ENCODE results near the gene TXNIP.
"Not testable (repeated sequence)": the region's sequence is repeated elsewhere in the genome, so short reads cannot be mapped to it uniquely, and the experiment has no call there.

TXNIP gene, protein sequence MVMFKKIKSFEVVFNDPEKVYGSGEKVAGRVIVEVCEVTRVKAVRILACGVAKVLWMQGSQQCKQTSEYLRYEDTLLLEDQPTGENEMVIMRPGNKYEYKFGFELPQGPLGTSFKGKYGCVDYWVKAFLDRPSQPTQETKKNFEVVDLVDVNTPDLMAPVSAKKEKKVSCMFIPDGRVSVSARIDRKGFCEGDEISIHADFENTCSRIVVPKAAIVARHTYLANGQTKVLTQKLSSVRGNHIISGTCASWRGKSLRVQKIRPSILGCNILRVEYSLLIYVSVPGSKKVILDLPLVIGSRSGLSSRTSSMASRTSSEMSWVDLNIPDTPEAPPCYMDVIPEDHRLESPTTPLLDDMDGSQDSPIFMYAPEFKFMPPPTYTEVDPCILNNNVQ

DNA sequence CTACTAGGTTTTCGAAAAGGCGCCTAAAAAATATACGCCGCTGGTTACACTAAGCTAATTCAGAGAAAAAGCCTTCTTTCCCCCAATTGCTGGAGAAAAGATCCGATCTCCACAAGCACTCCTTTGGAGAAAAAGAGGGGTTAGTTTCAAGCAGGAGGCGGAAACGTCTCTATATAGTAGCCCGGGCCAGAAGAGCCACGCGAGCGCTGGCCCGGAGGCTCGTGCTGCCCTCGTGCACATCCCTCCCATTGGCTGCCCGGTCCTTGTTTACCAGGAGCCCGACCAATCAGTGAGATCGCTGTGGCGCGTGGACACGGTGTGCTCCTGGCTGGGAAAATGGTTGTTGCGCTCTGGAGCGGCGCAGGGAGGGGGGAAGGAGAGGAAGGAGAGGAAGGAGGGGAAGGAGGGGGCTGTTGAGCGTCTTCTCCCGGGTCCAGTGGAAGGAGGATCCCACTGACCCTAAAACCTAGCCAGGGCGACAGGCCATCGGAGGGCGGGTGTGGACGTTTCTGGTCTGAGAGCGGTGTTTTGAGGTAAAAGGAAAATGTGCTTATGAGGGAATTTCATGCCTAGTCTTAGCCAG lies at the start of gene TXNIP:
Gene TXNIP (minus strand): TSS at position 147 of the 583 bp plus-strand sequence. CDS start 313 bp downstream, outside the sequence.
- peak; percentile 81 to 85 for DNase-seq (ENCODE audit: low read depth in 1 of 2, low spot score in 1 of 2)

DNA sequence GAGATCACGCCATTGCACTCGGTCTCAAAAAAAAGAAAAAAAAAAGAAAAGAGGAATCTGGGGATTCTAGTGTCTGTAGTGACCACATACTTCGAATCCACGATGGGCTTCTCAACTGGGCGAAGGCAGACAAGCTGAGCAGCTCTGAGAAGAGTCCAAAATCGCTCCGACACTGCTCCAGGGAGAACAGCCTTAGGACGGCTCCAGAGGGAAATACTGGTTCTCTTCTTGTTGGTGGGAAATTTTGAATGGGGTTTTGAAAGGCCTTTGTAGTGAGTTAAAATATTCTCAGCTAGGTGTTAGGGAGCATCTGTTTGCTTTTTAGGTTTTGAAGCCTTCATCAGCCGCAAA lies 43.4 kb upstream of the TXNIP start:
- DNase-seq (ENCODE audit: low read depth in 1 of 2, low spot score in 1 of 2): no peak

DNA sequence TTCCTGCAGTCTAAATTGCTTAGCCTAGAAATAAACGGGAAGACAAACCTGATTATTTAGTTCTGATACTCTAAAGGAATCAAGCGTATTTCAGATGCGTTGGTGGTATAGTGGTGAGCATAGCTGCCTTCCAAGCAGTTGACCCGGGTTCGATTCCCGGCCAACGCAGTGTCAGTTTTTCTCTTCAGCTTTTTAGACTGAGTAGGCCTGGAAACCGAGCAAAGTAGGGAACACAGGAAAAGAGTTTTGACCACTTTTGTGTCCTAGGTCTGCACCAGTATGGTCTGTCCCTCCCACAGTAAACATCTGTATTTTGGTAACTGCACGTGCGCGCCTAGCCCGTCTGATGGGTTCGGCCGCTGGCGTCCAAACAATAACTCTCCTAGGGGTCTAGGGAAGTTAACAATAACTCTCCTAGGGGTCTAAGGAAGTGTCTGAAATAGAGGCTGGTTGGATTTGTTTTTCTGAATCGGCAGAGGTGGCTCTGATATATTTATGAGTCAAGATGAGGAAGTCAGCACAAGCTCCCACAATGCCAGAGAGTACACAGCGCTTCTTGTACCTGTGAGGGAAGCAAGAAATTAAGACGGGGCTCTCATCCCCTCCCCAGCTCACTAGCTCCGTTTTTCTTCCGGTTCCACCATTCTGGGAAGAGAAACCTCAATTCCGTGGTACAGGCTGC lies 40.7 kb upstream of the TXNIP start:
- peak; percentile 59 to 71 for DNase-seq (ENCODE audit: low read depth in 1 of 2, low spot score in 1 of 2)

DNA sequence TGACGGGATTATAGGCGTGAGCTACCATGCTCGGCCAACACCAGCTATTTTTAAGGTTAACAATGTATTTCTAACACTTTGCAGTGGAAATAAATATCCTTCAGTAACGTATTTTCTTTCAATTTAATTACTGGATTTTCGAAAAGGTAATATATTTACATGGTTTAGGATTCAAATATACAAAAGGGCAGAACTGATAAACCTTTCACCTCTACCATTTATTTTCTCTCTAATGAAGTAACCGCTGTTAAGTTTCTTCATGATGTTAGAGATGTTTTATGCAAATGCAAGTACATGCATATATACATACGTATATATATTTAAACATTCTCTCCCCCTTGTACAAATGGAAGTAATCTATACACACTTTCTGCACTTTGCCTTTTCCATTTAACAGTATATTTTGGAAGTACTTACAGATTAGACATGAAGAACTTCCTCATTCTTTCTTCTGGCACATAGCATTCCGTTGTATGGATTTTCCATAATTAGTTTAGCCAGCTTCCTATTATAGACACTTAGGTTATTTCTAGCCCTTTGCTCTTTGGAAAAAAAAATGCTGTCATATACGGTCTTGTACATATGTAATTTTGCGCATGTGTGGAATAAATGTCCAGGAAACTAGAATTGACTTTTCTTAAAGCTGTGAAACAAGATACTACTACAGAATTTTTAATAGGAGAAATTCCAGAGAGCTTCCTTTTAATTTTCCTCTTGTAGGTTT lies 40.0 kb upstream of the TXNIP start:
- no peak for DNase-seq (ENCODE audit: low read depth in 1 of 2, low spot score in 1 of 2)

DNA sequence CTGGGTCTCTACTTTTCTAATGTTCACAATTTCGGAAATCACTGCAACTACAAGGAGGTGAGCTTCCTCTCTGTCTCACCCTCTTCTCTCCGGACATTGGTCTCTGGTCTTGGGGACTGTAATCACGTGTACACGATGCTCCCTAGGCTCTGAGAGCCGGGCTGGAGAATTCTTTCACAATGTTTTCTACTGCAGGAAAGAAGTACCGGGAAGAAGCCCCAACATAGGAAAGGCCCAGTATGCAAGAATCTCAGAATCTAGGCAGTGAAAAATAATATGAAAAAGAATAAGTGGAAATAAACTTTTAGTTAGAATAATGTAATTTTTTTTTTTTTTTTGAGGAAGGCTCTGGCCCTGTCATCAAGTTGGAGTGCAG lies 38.7 kb upstream of the TXNIP start:
- no peak for DNase-seq (ENCODE audit: low read depth in 1 of 2, low spot score in 1 of 2)

DNA sequence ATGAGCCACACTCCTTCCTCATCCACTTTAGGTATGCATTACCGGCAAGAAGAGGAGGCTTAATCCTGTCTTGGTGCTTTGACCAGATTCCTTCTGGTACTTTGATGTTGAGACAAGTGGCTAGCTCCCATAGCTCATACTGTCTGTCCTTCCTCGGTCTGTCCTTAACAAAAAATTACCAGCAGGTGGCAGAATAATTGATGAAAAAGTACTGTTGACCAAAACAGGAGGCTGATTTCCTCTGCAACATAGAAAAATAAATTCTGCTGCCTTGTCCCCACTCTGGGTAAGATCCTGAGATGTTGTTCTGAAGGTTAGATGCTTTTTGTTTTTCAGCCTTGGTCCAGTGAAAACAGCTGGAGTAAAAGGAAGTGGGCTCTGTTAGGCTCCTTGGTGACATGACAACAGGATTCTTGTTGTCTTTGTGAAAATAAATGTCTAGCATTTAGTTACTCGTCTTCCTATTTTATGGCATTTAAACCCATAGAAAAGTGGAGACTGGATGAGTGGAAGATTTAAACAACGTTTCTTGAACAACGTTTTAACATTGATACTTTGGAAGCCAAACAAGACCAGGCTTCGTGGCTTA lies 36.3 kb upstream of the TXNIP start:
- DNase-seq (ENCODE audit: low read depth in 1 of 2, low spot score in 1 of 2): no peak

DNA sequence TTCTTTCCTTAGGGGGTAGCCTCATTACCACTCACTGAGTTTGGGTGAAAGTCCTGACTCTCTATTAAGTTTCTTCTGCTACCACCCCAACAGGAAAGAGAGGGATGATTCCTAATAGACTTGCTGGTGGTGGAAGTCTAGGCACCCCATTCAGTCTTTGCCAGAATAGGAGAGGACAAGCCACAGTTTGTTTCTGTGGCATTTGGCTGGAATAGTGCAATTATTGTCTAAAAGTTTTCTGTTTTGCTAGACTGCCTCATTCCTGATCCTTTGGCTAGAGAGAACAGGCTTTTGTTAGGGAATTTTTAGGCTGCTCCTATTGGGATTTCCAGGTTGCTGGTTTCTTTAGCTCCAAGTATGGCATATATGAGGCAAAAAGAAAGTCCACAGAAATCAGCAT lies 35.1 kb upstream of the TXNIP start:
- no peak for DNase-seq (ENCODE audit: low read depth in 1 of 2, low spot score in 1 of 2)

DNA sequence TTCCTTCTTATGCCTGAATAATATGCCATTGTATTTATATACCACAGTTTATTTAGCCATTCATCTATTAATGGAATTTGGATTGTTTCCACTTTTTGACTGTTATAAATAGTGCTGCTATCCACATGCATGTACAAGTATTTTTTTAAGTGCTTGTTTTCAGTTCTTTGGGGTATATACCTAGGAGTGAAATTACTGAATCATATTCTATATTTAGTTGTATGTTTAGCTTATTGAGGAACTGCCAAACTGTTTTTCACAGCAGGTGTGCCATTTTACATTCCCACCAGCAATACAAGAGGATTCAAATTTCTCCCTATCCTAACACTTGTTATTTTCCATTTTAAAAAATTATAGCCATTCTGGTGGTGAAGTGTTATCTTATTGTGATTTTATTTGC lies 32.7 kb upstream of the TXNIP start:
- DNase-seq (ENCODE audit: low read depth in 1 of 2, low spot score in 1 of 2): no peak

DNA sequence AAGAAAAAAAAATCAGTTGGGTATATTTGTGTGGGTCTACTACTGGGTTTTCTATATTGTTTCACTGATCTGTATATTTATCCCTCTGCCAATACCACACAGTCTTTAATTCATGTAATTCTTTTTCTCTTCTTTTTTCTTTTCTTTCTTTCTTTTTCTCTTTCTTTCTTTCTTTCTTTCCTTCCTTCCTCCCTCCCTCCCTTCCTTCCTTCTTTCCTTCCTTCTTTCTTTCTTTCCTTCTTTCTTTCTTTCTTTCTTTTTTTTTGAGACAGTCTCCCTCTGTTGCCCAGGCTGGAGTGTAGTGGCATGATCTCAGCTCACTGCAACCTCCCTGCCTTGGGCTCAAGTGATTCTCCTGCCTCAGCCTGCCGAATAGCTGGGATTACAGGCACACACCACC lies 30.3 kb upstream of the TXNIP start:
- not testable (repeated sequence) for DNase-seq (ENCODE audit: low read depth in 1 of 2, low spot score in 1 of 2)

DNA sequence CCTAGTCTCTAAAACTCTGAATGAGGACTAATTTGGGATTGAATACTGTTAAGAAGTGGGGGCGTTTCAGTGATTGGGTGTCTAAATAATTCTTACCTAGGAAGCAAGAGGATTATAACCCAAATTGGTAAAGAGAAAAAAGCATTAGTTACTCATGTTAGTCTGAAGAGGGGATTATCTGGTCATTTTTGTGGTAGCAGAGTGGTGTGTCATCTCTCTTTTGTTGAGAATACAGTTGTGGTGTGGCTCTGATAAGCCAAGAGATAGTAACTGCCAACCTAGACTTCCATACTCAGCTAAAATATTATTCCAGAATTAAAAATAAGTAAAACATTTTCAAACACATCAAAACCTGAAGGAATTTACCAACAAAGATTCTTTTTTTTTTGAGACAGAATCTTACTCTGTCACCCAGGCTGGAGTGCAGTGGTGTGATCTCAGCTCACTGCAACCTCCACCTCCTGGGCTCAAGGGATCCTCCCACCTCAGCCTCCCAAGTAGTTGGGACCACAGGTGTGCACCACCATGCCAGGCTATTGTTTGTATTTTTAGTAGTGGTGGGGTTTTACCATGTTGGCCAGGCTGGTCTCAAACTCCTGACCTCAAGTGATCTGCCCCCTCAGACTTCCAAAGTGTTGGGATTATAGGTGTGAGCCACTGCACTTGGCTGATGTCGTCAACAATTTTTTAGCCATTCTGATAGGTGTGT lies 29.6 kb upstream of the TXNIP start:
- not testable (repeated sequence) for DNase-seq (ENCODE audit: low read depth in 1 of 2, low spot score in 1 of 2)

DNA sequence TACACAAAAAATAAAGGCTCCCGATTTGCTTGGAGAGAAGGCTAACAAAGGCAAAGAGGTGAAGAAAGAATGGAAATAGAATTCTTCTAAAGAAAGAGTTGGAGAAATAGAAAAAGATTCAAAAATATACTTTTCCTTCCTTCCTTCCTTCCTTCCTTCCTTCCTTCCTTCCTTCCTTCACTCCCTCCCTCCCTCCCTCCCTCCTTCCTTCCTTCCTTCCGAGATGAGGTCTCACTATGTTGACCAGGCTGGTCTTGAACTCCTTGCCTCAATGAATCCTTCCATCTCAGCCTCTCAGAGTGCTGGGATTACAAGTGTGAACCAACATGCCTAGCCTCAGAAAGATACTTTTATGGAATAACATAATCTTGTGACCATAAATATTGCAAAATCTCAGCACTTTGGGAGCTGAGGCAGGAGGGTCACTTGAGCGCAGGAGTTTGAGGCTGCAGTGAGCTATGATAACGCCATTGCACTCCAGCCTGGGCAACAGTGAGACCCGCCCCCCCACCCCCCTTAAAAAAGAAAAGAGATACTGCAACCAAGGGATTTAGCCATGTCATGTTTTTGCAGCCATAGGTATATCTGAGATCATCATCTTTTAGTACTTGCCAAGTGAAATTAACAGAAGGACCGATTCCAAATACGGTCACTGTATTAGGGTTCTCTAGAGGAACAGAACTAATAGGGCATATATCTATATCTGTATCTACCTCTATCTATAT lies 26.2 kb upstream of the TXNIP start:
- no peak for DNase-seq (ENCODE audit: low read depth in 1 of 2, low spot score in 1 of 2)

DNA sequence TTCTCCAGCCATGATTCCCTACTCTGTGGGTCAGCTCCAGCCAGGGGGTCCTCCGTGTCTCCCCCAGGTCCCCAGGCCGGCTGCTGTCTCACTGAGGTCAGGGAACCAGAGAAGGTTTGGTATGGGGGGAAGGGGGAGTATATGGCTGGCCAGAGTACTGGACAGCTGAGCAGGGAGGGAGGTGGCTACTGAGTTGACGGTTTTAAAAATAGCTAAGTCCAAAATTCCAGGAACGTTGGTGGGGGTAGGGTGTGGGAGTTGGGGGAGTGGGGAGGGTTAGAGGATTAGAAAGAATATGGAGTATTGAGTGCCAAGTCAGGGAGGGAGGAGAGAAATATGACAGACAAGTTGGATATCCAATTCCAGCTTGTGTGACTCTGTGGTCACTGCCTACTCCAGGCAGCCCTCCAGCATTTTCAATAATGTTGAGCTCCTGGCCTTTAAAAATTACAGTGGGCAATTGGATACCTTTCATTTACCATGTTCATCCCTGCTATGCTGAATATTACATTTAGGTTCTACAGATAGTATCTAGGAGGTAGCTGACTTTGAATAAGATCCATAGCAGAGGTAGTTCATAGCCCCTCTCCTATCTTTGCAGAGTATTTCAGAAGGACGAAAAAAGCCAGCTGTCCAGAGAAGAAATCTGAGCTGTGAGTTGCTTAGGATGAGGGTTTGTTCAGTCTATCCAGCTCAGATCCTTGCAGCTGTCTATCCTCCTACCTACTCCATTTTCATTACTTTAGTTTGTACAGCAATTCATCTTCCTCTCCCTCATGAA lies 25.4 kb upstream of the TXNIP start, which contains the start of gene HJV:
Gene HJV (minus strand): TSS at position 114 of the 781 bp plus-strand sequence. CDS start 1,504 bp downstream, outside the sequence.
- DNase-seq (ENCODE audit: low read depth in 1 of 2, low spot score in 1 of 2): no peak

DNA sequence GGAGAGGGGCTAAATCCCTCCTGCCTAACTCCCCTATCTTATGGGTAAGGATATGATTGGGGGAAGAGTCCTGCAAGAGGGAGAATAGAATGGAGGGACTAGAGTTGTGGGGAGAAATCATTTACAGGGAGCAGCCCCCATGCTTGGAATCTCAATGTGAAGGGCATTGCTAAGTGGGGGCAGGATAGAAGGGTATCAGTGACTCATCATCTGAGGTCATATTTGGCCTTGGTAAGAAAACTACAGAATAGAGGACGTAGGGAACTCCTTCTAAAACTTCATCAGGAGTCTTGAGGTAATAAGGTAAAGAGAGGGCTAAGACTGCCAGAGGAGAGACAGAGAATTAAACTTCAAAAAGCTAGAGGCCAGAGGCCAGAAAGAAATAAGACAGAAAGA lies 24.7 kb upstream of the TXNIP start:
- no peak for DNase-seq (ENCODE audit: low read depth in 1 of 2, low spot score in 1 of 2)

DNA sequence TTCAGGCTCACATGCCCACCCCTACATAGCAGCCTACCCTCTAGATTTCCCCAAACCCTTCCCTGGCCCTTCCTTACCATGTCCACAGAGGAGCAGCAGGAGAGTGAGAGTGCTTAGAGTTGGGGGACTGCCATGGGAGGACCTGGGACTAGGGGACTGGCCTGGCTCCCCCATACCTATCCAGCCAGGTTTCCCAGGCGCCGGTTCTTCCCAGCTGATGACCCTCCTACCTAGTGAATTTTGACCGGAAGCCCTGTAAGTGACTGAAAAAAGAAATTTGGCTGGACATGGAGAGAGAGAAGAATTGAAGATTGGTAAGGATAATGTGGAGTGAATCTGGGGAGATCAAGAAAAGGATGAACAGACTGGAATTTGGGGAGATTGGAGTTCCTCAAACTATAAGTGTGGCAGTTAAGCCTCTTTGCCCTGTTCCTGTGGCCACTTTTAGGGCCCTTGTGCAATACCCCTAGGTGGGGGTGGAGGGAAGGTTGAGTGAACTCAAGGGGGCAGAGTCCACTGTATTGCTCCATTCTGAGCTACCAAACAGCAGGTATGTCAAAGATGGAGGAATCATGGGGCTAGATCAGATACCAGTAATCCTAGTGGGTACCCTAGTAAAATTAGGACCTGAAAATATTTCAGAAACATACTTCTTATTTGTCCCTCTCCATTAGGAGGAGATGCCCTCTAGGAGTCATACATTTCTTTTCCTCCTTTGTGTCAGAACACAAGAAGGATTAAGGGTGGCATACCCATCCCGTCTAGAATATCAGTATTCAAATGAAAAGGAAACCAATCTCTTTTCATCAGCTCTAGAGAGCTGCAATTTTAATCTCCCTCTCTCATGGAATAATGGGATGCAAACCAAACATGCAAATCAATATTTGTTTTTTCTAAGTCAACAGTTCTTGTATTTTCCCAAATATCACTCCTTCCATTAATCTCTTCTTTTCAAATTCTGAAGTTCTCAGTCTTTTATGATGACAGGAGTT lies 24.0 kb upstream of the TXNIP start:
- DNase-seq (ENCODE audit: low read depth in 1 of 2, low spot score in 1 of 2): no peak

DNA sequence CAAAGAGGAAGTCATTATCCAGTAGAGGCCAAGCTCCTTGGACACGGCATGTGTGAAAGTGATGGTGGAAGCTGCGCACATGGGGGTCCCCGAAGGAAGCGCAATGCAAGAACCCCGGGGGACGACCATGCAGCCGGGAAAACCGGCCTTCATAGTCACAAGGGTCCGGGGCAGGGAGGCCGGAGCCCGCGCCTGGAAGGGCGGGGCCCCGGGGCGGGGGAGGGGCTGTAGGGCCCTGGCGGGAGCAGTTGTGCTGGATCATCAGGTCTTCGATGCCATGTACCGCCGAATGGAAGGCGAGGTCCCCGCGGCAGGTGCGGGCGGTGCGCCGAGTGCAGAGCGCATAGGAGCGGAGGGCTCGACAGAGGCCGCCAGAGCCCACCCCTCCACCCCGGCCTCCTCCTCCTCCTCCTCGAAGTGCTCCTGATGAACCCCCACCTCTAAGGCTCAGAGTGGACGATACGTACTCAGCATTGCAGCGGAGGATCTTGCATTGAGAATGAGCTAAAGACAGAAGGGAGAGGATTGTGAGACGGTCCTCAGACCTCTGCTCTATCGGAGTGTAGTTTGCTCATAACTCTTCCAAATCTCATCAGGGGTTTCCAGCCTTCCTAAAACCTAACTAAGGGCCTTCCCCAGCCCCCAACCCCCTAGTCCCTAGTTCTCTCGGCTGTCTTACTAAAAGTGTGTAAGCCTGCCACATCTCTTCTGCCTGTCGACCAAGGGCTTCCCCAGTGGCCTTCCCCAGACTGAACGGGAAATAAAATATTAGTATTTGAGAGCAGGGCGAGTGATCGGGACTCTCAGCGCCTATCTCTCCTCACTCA lies 23.1 kb upstream of the TXNIP start:
- no peak for DNase-seq (ENCODE audit: low read depth in 1 of 2, low spot score in 1 of 2)

DNA sequence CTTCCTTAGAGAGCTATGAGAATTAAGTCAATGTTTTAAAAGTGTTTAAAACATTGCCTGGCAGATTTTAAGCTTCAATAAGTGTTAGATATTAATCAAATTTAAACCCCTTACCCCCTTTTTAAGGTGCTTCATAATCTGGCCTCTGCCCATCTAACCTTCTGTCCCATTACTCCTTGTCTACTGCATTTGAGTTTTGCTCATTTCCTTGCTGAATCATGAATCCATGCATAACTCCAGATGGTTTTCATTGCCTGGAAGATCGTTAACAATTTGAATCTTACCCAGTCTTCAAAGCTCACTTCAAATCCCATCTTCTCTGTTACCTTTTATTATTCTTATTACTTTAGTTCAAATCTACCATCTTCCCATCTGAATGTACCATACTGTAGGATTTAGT lies 20.5 kb upstream of the TXNIP start:
- DNase-seq (ENCODE audit: low read depth in 1 of 2, low spot score in 1 of 2): no peak

DNA sequence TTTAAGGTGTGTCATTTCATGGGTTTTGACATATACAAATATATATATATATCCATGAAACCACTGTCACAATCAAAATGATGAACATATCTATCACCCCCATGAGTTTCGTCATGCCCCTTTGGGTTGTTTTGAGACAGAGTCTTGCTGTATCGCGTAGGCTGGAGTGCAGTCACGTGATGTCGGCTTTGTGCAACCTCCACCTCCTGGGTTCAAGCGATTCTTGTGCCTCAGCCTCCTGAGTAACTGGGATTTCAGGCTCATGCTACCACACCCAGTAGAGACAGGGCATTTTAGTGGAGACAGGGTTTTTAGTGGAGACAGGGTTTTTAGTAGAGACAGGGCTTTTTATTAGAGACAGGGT lies 17.2 kb upstream of the TXNIP start:
- no peak for DNase-seq (ENCODE audit: low read depth in 1 of 2, low spot score in 1 of 2)

All from stimulated activated CD4-positive, alpha-beta T cell treated with anti-CD3 and anti-CD28 coated beads, Interleukin-15, amount 100 ng/mL, for 1 hour (primary cell).